ENCODE data around the gene CRMP1.

GRCh38 chr4:5908876-5909427, 16.1 kb upstream of the CRMP1 start:
- TF ChIP-seq POLR2A (IDR thresholded peaks at IDR 0.05) (no peak), POLR2AphosphoS5 (IDR thresholded peaks at IDR 0.05) (no peak)
- TF ChIP-seq, protein P1, sequence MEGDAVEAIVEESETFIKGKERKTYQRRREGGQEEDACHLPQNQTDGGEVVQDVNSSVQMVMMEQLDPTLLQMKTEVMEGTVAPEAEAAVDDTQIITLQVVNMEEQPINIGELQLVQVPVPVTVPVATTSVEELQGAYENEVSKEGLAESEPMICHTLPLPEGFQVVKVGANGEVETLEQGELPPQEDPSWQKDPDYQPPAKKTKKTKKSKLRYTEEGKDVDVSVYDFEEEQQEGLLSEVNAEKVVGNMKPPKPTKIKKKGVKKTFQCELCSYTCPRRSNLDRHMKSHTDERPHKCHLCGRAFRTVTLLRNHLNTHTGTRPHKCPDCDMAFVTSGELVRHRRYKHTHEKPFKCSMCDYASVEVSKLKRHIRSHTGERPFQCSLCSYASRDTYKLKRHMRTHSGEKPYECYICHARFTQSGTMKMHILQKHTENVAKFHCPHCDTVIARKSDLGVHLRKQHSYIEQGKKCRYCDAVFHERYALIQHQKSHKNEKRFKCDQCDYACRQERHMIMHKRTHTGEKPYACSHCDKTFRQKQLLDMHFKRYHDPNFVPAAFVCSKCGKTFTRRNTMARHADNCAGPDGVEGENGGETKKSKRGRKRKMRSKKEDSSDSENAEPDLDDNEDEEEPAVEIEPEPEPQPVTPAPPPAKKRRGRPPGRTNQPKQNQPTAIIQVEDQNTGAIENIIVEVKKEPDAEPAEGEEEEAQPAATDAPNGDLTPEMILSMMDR (IDR thresholded peaks at IDR 0.05), result no peak

Data from gastroesophageal sphincter (tissue), 3 donors.